ENCODE data around the gene ZDHHC21.

GRCh38 chr9:14584571-14584970 lies 108.7 kb downstream of the ZDHHC21 start:
- TF ChIP-seq MEF2D (tag; conservative IDR thresholded peaks at IDR 0.05; ENCODE audit: low read depth), result no peak
- no peak for TF ChIP-seq ZNF224 (CRISPR knock-in tag; IDR thresholded peaks at IDR 0.05)
- no peak for TF ChIP-seq ELK1 (CRISPR knock-in tag; IDR thresholded peaks at IDR 0.05)
- no peak for TF ChIP-seq NR1H2 (CRISPR knock-in tag; IDR thresholded peaks at IDR 0.05)
- TF ChIP-seq ZNF699 (CRISPR knock-in tag; IDR thresholded peaks at IDR 0.05; ENCODE audit: insufficient replicate concordance), result no peak
- no peak for TF ChIP-seq CBX2 (IDR thresholded peaks at IDR 0.05; ENCODE audit: insufficient read depth, low read length, poor library complexity, severe bottlenecking)
- no peak for TF ChIP-seq POLR2A (conservative IDR thresholded peaks at IDR 0.05)
- TF ChIP-seq REST (IDR thresholded peaks at IDR 0.05; ENCODE audit: borderline replicate concordance), result no peak
- TF ChIP-seq REST (CRISPR knock-in tag; IDR thresholded peaks at IDR 0.05; ENCODE audit: low read depth), result no peak

Data from K562 (cell line).